ENCODE measurements around the gene CTSD.

Gene CTSD

DNA sequence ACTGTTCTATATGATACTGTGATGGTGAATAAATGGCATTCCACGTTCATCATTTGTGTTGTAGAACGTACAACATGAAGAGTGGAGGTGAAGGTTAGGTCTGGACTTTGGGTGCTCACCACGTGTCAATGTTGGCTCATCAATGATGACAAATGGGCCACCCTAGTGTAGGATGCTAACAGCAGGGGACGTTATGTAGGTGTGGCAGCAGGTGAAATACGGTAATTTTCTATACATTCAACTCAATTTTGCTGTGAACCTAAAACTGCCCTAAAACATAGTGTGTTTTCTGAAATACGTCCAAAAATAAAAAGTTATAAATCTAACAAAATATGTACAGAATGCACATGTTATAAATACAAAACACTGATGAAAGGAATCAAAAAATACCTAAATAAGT is 60.6 kb downstream of the CTSD start:
- no peak for TF ChIP-seq POLR2AphosphoS5 (IDR thresholded peaks at IDR 0.05; ENCODE audit: low read depth, low read length)
- TF ChIP-seq FOXP2 (optimal IDR thresholded peaks at IDR 0.05; ENCODE audit: borderline replicate concordance, extremely low read depth, extremely low read length, insufficient read depth), result no peak
- no peak for TF ChIP-seq TAF1 (IDR thresholded peaks at IDR 0.05; ENCODE audit: borderline replicate concordance, insufficient read depth, low read length)
- TF ChIP-seq, protein P1, sequence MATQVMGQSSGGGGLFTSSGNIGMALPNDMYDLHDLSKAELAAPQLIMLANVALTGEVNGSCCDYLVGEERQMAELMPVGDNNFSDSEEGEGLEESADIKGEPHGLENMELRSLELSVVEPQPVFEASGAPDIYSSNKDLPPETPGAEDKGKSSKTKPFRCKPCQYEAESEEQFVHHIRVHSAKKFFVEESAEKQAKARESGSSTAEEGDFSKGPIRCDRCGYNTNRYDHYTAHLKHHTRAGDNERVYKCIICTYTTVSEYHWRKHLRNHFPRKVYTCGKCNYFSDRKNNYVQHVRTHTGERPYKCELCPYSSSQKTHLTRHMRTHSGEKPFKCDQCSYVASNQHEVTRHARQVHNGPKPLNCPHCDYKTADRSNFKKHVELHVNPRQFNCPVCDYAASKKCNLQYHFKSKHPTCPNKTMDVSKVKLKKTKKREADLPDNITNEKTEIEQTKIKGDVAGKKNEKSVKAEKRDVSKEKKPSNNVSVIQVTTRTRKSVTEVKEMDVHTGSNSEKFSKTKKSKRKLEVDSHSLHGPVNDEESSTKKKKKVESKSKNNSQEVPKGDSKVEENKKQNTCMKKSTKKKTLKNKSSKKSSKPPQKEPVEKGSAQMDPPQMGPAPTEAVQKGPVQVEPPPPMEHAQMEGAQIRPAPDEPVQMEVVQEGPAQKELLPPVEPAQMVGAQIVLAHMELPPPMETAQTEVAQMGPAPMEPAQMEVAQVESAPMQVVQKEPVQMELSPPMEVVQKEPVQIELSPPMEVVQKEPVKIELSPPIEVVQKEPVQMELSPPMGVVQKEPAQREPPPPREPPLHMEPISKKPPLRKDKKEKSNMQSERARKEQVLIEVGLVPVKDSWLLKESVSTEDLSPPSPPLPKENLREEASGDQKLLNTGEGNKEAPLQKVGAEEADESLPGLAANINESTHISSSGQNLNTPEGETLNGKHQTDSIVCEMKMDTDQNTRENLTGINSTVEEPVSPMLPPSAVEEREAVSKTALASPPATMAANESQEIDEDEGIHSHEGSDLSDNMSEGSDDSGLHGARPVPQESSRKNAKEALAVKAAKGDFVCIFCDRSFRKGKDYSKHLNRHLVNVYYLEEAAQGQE (IDR thresholded peaks at IDR 0.05; ENCODE audit: insufficient read depth in 1 of 2, low read depth in 2 of 2, low read length in 2 of 2), result no peak
- TF ChIP-seq SIN3A (IDR thresholded peaks at IDR 0.05; ENCODE audit: borderline replicate concordance, insufficient read depth, low read length), result no peak

Data from PFSK-1 (cell line).